PFSK-1 (cell line): ENCODE data around the gene PDE6A.

Experiments
- FOXP2 ChIP-seq: optimal IDR thresholded peaks from 2 replicates; pipeline ENCODE3; 2011; ENCODE audit warnings: borderline replicate concordance, control low read depth, inconsistent platforms; ENCODE audit not compliant: insufficient read depth; ENCODE audit errors: extremely low read length, extremely low read depth
- POLR2AphosphoS5 ChIP-seq: IDR thresholded peaks from 2 replicates; pipeline ENCODE4 v1.6.1; 2012; ENCODE audit warnings: low read depth, mild to moderate bottlenecking, control low read depth, low read length, moderate library complexity
- SIN3A ChIP-seq: IDR thresholded peaks from 2 replicates; pipeline ENCODE4 v1.6.1; 2012; ENCODE audit warnings: mild to moderate bottlenecking, low read length, moderate library complexity, borderline replicate concordance; ENCODE audit not compliant: insufficient read depth
- TAF1 ChIP-seq: IDR thresholded peaks from 2 replicates; pipeline ENCODE4 v1.6.1; 2012; ENCODE audit warnings: low read length, control low read depth, borderline replicate concordance; ENCODE audit not compliant: insufficient read depth
- TF ChIP-seq, protein P1 (sequence below), 2 experiments: IDR thresholded peaks; 2 replicates each; pipeline versions ENCODE4 v1.6.1 to v1.8.0; 2011 to 2012; ENCODE audit warnings: low read depth in 2 of 2, low read length in 2 of 2, control low read depth in 1 of 2, inconsistent platforms in 1 of 2, mild to moderate bottlenecking in 1 of 2, moderate library complexity in 1 of 2; ENCODE audit not compliant: insufficient read depth in 1 of 2

DNA sequence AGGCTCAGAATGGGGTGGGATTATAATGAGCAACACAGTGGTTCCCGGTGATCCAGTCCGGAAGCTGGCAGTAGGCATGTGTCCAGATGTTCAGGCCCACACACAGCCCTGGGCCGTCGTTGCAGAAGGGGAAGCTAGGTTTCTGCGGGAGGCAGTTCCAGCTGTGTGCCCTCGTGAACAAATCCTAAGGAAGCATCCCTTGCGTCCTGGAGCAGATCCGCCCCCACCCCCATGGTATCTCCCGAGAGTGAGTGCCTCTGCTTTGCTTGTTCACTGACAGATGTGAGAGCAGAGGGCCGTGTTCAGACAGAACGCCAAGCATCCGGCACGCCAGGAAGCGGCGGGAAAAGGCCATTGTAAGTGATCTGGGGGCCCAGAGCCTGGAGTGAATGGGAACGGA, 104.8 kb downstream of the PDE6A start:
- TF ChIP-seq POLR2AphosphoS5 (no peak), TAF1 (no peak), SIN3A (no peak), FOXP2 (no peak)
- TF ChIP-seq, protein P1, sequence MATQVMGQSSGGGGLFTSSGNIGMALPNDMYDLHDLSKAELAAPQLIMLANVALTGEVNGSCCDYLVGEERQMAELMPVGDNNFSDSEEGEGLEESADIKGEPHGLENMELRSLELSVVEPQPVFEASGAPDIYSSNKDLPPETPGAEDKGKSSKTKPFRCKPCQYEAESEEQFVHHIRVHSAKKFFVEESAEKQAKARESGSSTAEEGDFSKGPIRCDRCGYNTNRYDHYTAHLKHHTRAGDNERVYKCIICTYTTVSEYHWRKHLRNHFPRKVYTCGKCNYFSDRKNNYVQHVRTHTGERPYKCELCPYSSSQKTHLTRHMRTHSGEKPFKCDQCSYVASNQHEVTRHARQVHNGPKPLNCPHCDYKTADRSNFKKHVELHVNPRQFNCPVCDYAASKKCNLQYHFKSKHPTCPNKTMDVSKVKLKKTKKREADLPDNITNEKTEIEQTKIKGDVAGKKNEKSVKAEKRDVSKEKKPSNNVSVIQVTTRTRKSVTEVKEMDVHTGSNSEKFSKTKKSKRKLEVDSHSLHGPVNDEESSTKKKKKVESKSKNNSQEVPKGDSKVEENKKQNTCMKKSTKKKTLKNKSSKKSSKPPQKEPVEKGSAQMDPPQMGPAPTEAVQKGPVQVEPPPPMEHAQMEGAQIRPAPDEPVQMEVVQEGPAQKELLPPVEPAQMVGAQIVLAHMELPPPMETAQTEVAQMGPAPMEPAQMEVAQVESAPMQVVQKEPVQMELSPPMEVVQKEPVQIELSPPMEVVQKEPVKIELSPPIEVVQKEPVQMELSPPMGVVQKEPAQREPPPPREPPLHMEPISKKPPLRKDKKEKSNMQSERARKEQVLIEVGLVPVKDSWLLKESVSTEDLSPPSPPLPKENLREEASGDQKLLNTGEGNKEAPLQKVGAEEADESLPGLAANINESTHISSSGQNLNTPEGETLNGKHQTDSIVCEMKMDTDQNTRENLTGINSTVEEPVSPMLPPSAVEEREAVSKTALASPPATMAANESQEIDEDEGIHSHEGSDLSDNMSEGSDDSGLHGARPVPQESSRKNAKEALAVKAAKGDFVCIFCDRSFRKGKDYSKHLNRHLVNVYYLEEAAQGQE (IDR thresholded peaks at IDR 0.05; ENCODE audit: insufficient read depth in 1 of 2, low read depth in 2 of 2, low read length in 2 of 2), result peak in 1 of 2 experiments; percentile 25; a peak in 1 of 4 replicates
